Measurements from ENCODE around the gene RGS19.

RGS19 gene

DNA sequence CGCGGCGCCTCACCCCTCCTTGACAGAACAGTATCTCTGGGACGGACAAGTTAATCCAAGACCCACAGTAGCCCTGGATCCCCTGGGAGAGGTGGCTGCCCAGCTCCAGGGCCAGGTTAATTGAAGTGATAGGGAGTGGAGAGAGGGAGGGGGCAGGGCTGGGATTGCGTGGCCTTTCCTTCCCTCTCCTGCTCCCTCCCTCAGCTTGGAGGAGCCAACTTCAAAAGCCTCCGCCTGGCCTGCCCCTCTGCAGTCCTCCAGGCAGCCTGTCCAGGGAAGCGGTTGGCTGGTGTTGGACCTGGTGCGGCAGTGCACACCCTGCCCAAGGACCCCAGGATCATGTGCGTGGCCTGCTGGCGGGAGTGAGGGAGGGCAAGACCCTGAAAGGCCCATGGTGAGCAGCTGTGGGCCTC is 43.4 kb downstream of the RGS19 start, which contains the start of gene C20orf204:
TSS of gene C20orf204 (plus strand) at position 250 of the 413 bp plus-strand sequence. CDS start at position 392, 142 bp downstream.
- no peak for DNase-seq (ENCODE audit: low read depth, low spot score)

DNA sequence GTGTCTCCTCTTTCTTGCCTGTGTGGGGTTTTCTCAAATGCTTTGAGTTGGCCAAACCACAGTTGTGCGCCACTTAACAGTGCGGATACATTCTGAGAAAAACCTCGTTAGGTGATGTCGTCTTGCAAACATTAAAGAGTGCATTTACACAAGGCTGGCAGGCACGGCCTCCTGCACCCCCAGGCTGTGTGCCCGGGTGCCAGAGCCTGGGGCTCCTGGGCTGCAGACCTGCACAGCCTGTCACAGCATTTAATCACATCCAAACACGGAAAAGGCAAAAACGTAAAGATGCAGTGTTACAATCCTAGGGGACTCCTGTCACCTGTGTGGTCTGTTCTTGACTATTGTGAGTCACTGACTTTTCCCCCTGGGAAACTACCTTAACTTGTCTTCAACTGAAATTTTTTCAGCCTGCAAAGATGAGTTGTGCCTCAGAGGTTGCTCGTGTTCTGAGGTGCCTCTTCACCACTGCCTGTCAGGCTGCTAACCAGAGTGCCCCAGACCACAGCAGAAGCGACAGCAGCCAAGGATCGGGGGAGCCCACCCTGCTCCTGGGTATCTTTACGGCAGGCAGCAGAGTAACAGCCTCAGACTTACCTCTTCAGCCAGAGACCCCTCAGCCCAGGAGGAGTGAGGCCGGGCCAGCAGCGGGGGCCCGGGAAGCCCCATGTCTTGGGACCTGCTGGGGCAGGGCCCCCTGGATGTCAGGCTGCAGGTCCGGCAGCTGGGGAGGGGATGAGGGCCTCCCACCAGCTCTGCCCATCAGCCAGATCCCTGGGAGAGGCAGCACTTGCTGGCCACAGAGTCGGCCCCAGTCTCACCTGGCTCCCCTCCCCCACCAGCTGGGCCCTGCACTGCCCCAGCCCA is 44.0 kb downstream of the RGS19 start:
- DNase-seq (ENCODE audit: low read depth, low spot score): no peak

DNA sequence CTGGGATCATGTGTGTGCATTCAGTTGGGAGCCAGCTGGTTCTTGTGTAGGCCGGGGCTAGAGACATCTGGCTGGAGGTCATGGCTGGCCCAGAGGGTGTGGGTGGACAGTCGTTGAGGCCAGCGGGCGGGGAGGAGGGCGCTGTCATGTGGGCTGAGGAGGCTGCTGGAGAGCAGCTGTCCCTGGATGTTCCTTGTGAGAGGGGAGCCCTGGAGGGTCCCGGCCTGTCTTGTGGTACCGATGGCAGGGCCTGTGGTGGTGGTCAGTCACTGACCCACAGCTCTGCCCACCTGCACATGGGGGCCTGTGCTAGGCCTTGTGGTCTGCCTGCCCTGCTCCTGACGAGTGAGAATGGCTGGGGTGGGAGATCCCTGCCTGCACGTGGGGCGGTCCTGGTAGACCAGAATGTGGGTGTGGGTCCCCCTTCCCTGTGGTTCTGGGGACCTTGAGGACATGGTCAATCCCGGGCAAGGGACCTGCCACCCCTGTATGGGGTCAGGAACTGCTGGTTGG is 45.3 kb downstream of the RGS19 start:
- DNase-seq (ENCODE audit: low read depth, low spot score): no peak

DNA sequence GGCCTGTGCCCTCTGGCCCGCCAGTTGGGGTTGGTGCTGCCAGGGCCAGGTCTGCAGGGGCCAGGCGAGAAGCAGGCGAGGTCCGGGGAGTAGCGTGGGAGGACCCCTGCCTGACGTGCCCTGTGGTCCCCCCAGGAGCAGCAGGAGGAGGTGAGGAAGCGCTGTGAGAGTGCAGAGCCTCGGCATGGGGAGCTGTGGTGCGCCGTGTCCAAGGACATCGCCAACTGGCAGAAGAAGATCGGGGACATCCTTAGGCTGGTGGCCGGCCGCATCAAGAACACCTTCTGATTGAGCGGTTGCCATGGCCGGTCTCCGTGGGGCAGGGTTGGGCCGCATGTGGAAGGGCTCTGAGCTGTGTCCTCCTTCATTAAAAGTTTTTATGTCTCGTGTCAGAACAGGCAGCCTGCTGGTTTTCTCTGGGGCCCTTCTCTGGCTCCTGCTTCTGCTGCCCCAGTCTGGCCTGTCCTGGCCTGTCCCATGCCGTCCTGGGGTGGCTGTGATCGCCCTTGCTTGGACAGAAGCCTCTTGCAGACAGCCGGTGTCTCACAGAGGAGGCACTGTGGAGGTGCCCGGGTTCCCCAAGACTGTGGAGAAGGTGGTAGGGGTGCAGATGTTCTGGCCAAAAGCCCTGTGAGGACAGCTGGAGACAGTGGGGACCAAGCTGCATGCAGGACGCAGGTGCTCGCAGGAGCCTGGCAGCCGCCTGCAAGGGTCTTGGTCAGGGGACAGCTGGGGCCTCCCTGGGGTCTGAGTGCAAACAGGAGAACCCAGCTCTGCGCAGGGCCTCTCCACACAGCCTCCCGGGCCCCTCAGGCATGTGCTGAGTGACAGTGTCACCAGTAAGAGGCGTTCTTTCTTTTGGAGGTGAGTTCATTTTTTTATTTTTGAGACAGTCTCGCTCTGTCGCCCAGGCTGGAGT is 46.4 kb downstream of the RGS19 start:
- DNase-seq (ENCODE audit: low read depth, low spot score): no peak

DNA sequence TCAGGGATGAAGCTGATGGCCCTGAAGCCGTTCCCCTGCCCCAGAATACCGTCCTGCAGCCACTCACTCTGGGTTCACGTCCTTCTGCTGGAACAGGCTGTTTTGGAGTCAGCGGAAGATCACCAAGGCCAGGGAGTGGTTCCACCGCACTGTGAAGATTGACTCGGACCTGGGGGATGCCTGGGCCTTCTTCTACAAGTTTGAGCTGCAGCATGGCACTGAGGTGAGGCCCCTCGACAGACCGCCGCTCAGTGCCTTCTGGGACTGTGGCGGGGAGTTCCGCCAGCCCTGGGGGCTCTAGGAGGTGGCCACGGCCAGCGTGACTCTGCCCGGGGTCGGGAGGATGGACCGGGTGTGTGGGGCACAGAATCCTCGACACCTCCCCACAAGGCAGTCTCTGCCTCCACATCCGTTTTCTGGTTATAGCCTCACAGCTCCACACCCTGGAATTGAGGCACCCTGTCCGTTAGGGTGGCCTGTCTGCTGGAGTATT is 47.5 kb downstream of the RGS19 start:
- DNase-seq (ENCODE audit: low read depth, low spot score): no peak

DNA sequence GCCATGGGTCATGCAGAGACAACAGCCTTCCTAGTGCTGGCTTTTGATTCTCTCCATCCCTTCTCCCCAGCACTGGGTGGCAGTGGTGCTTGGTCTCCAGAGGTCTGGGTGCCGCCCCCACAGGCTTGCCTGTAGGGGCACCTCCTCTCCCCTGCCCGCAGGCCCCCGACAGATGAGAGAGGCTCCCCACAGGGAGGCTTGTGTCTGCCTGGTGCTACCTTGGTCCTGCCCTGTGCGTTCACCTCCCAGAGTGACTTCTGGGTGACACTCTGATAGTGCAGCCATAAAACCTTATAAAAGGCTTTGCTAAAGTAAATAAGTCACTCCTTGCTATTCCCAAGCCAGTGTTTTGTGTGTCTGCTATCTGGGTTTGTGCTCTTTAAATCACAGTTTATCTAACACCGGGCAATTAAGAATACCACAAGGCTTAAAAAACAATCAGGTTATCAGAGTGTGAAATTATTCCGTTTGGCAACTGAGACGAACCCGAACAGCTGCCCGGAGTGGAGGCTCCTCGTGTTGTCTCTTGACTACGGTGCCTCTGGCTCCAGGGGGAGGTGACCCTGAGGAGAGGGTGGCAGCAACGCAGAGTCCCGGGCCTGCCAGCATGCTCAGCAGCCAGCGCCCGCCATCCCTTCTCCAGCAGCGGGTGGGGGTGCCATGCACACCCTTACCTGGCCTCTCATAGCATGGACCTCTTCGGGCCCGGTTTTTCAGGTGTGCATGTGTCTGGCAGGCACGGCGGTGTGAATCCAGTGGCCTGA is 48.8 kb downstream of the RGS19 start:
- DNase-seq (ENCODE audit: low read depth, low spot score): no peak

DNA sequence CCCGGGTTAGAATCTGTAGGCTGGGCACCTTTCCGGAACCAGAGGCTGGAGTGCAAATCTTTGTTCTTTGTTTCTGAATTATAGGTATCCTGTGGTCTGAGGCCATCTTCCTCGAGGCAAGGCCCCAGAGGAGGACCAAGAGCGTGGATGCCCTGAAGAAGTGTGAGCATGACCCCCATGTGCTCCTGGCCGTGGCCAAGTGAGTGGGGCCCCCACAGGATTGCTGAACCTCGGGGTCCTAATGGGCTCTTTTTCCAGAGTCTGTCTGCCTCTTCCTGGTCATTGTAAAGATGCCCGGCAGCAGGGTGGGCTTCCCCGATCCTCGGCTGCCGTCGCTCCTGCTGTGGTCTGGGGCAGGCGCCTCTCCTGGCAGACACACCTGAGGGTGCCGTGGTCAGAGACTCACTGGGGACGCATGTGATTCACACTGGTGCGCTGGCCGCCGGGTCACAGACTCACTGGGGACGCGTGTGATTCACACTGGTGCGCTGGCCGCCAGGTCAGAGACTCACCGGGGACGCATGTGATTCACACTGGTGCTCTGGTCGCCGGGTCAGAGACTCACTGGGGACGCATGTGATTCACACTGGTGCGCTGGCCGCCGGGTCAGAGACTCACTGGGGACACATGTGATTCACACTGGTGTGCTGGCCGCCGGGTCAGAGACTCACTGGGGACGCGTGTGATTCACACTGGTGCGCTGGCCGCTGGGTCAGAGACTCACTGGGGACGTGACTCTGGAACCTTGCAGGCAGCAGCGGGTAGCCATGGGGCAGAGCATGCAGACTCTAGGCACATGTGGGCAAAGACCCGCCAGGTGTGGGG is 49.8 kb downstream of the RGS19 start:
- DNase-seq (ENCODE audit: low read depth, low spot score): no peak

DNA sequence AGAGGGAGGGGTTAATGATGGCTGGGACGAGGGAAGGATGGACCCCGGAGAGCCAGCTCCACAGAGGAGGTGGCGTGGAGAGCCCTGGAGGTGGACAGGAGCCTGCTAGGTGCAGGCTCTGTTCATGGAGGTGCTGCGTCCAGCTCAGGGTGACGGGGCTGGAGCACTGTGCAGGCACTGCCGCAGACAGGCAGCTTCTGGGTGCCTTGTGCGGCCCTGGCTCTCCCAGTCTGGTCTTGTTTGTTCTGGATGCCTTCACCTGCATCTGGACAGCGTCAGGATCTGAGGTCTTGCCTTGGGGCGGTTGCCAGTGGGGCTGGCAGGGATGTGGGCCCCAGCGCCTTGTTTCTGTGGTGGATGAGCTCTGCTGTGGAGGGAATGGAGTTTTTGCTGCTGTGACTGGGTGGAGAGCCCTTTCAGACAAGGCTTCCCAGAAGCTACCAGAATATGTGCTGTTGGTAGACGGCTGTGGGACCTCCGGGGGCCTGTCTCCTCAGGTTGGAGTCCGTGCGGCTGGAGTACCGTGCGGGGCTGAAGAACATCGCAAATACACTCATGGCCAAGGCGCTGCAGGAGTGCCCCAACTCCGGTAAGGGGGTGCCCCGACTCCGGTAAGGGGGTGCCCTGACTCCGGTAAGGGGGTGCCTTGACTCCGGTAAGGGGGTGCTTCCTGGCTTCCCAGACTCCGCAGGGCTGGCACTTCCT is 51.2 kb downstream of the RGS19 start:
- no peak for DNase-seq (ENCODE audit: low read depth, low spot score)

DNA sequence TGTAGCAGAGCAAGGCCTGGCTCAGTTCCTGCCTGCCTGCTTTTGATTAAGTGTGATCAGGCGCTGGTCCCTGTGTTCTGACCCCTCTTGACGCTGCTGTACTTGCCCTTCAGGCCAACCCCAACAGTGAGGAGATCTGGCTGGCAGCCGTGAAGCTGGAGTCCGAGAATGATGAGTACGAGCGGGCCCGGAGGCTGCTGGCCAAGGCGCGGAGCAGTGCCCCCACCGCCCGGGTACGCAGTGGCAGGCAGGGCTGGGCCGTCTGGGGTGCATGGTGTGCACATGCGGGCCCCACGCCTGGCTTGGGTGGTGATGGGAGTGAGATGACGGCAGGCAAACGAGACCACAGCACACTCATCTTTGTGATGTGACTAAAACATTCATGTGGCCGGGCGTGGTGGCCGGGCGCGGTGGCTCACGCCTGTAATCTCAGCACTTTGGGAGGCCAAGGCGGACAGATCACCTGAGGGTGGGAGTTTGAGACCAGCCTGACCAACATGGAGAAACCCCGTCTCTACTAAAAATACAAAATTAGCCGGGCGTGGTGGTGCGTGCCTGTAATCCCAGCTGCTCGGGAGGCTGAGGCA is 53.4 kb downstream of the RGS19 start:
- DNase-seq (ENCODE audit: low read depth, low spot score): no peak

DNA sequence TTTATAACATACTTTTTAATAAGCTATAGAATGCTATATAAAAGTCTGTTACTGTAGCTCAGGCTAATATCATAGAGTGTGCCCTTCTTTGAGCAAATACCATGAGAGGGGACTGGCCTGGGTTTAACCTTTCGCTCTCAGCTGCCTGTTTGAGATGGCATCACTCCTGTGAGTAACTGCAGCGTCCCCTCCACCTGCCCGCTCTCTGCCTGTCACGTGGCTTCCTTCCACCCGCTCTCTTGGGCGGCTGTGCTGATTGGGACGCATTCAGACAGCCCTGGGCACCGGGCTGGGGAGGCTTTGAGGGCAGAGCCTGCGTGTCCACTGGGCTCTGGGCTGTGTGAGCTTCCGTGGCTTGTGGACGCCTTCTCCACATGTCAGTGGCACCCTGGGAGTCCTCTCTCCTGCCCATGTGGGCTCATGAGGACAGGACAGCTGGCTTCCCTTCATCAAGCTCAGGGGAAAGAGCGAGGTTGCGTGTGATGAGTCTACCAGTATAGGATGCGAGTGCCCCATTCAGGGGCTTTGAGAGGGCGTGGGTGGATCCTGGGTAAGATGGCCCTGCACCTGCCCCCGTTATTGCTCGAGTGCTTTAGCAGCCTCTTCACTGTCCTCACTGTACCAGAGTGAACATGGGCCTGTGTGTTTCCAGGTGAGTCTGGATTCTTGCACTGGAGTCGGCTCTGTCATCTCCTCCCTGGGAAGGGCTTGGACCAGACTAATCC is 54.1 kb downstream of the RGS19 start:
- no peak for DNase-seq (ENCODE audit: low read depth, low spot score)

DNA sequence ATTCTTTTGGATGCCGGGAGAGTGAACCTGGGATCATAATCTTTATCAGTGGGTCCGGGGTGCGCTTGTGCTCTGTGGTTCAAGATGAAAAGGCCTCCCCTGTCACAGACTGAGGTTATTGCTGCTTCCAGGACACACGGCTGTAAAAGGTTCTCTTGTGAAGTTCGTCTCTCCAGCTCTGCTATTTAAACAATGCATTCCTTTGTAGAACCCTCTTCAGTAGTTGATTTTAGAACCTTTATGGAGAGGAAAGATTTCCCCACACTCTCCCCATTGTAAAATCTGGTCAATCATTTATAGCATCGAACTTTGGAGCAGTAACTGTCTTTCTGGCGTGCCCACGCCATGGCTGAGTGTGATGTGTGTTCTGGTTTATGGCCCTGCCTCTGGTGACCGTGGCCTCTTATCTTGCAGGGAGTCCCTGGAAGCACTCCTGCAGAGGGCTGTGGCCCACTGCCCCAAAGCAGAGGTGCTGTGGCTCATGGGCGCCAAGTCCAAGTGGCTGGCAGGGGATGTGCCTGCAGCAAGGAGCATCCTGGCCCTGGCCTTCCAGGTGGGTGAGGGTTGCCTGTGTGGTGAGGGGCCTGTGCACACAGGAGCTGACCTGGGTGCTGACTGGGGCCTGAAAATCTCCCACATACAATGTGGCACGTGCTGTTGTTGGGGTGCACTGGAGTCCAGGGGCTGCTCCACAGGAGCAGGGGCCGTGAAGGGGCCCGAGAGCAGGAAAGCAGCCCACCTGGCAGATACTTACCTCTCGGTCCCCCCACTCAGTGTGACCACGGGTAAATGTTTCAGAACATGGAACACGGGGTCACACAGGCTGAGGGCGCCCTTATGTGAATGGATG is 55.0 kb downstream of the RGS19 start:
- no peak for DNase-seq (ENCODE audit: low read depth, low spot score)

DNA sequence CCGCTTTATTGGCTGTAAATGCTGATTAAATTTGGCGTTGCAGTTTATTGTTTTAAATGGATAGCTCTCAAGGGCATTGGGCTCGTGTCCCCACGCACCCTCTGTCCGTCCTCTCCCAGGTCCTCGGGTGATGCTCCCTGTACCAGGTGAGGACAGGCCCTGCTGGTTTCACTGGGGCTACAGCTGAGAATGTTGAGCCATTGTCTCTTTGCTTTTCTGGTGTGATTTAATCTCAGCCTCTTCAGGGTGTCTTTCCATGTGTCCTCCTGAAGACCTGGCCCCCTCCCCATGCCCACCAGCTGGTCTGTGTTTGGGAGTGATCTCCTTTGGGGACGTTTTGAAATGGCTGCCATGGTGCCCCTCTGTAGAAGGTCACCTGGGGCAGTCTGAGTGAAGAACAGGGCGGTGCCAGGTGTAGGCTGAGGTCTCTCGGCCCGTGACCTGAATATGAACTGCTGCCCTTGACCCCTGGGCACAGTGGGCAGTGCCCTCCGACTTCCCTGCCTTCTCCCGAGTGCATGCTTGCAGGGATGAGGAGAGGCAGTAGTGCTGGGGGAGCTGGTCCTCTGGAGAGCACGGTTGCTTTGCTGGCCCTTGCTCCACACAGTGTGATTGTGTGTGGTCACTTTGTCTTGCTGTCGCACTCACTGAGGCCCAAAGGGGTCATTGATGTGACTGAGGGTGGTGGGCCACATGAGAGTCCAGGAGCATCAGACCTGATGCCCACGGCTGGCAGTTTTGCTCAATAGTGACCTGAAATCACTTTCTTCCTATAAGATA is 55.8 kb downstream of the RGS19 start:
- DNase-seq (ENCODE audit: low read depth, low spot score): no peak
